ENCODE measurements around the gene PHF21B. TPM values are rescaled to one million over a fixed set of nuclear protein-coding genes. Genes with fewer than 3 reads are reported as not detected.

Gene PHF21B
- total and polyA plus RNA-seq, 2 donors (not counting 3 experiments of a cell fraction or from before 2014, with no cell fraction given): not detected

DNA sequence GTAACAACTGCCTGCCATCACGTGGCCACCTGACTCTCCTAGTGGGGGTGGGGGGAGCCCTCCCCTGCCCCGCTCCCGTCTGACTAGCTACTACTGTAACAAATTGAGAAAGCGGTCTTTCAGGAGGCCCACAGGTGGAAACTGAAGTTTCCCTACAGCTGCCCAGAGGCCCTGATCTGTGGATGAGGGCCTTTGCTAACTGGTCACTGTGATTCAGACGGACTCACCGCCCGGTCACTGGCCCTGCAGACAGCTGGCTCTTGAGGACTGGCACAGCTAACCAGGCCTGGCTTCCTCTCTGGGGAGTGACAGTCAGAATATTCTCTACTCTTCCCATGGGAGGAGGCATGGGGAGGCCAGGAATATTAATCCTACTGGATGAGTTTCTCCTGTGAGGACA lies 140.6 kb downstream of the PHF21B start:
- no TSS peak for BruUV-seq (replicated peaks)
- Histone ChIP-seq H3K4me2 (ENCODE audit: insufficient read depth, low read length) (no peak overlapping the region), H3K9ac (replicated peaks; ENCODE audit: extremely low read depth, insufficient read depth, low read length) (no peak overlapping the region), H4K20me1 (replicated peaks; ENCODE audit: control insufficient read depth, extremely low read depth, insufficient read depth, low read length) (no peaks in the 10 kb centered on the region), H3K9me1 (replicated peaks; ENCODE audit: control insufficient read depth, extremely low read depth, insufficient read depth, low read length) (no peaks in the 10 kb centered on the region), H3K4me3 (replicated peaks in 1 of 3; ENCODE audit: insufficient read depth in 1 of 3, low read depth in 1 of 3, low read length in 3 of 3) (no peak overlapping the region), H3K27ac (ENCODE audit: insufficient read depth, low read depth, low read length) (no peak overlapping the region), H3K27me3 (ENCODE audit: control insufficient read depth in 2 of 2, insufficient read depth in 2 of 2, low read length in 2 of 2) (no peaks in the 10 kb centered on the region), H3K36me3 (ENCODE audit: control insufficient read depth in 2 of 2, extremely low read depth in 1 of 2, insufficient read depth in 2 of 2, low read length in 2 of 2) (no peaks in the 10 kb centered on the region), H3K79me2 (ENCODE audit: control insufficient read depth, insufficient read depth, low read length) (no peaks in the 10 kb centered on the region), H3K4me1 (ENCODE audit: control insufficient read depth, extremely low read depth, insufficient read depth, low read length) (no peaks in the 10 kb centered on the region), H3K9me3 (replicated peaks; ENCODE audit: control insufficient read depth, insufficient read depth, low read length) (no peaks in the 10 kb centered on the region), H2AFZ (ENCODE audit: low read depth, low read length) (no peak overlapping the region)
- ChIA-PET CTCF (no interaction called here), POLR2A (no interaction called here)
- intact Hi-C loops (cut with micrococcal nuclease): no loop called here
- no peak for FAIRE-seq
- dilution Hi-C loops (cut with MboI; ENCODE audit: extremely low pct_ligation_motif_present, low sequenced_read_pairs): no loop called here
- DNase-seq (ENCODE audit: low read depth, low spot score): no peak
- TF ChIP-seq JUN (IDR thresholded peaks at IDR 0.05; ENCODE audit: borderline replicate concordance, insufficient read depth, insufficient read length, low read depth) (no peak), FOS (IDR thresholded peaks at IDR 0.05; ENCODE audit: borderline replicate concordance, insufficient read depth, low read length) (no peak), MYC (IDR thresholded peaks at IDR 0.05; ENCODE audit: low read depth, low read length) (no peak), POLR2AphosphoS5 (IDR thresholded peaks at IDR 0.05; ENCODE audit: insufficient read depth, low read depth, low read length) (no peak), POLR2A (IDR thresholded peaks at IDR 0.05; ENCODE audit: low read depth, low read length) (no peak), GATA2 (IDR thresholded peaks at IDR 0.05; ENCODE audit: insufficient read depth, insufficient read length, low read depth, low read length) (no peak), EZH2 (IDR thresholded peaks at IDR 0.05; ENCODE audit: borderline replicate concordance, low read depth, low read length, severe bottlenecking) (no peak)
- TF ChIP-seq, protein P1, sequence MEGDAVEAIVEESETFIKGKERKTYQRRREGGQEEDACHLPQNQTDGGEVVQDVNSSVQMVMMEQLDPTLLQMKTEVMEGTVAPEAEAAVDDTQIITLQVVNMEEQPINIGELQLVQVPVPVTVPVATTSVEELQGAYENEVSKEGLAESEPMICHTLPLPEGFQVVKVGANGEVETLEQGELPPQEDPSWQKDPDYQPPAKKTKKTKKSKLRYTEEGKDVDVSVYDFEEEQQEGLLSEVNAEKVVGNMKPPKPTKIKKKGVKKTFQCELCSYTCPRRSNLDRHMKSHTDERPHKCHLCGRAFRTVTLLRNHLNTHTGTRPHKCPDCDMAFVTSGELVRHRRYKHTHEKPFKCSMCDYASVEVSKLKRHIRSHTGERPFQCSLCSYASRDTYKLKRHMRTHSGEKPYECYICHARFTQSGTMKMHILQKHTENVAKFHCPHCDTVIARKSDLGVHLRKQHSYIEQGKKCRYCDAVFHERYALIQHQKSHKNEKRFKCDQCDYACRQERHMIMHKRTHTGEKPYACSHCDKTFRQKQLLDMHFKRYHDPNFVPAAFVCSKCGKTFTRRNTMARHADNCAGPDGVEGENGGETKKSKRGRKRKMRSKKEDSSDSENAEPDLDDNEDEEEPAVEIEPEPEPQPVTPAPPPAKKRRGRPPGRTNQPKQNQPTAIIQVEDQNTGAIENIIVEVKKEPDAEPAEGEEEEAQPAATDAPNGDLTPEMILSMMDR (IDR thresholded peaks at IDR 0.05; ENCODE audit: extremely low read depth in 1 of 2, insufficient read depth in 1 of 2, low read depth in 1 of 2, low read length in 2 of 2): no peak
- TF ChIP-seq, protein P2, sequence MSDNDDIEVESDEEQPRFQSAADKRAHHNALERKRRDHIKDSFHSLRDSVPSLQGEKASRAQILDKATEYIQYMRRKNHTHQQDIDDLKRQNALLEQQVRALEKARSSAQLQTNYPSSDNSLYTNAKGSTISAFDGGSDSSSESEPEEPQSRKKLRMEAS (IDR thresholded peaks at IDR 0.05; ENCODE audit: insufficient read depth, insufficient read length): no peak
